Measurements from ENCODE around the gene MAST4. TPM values are rescaled to one million over a fixed set of nuclear protein-coding genes. Genes with fewer than 3 reads are reported as not detected.

The MAST4 gene
- total RNA-seq, 1 donor, result 23.2 TPM

- TF ChIP-seq CTCF (IDR thresholded peaks at IDR 0.05; ENCODE audit: insufficient read depth, low read length), result no peak
- H3K4me3 ChIP-seq (ENCODE audit: low read depth, low read length), result no peak overlapping the region
- no peak for DNase-seq (ENCODE audit: low read depth)
These were observed 6.4 kb downstream of the MAST4 start for GRCh38 chr5:66602621-66603020.

GRCh38 chr5:66603164-66603563 is 7.0 kb downstream of the MAST4 start:
- DNase-seq (ENCODE audit: low read depth), result no peak
- H3K4me3 ChIP-seq (ENCODE audit: low read depth, low read length), result no peak overlapping the region
- TF ChIP-seq CTCF (IDR thresholded peaks at IDR 0.05; ENCODE audit: insufficient read depth, low read length), result no peak

GRCh38 chr5:66603881-66604280 is 7.7 kb downstream of the MAST4 start:
- DNase-seq (ENCODE audit: low read depth), result no peak
- no peak overlapping the region for H3K4me3 ChIP-seq (ENCODE audit: low read depth, low read length)
- TF ChIP-seq CTCF (IDR thresholded peaks at IDR 0.05; ENCODE audit: insufficient read depth, low read length), result no peak

- no peak for DNase-seq (ENCODE audit: low read depth)
- TF ChIP-seq CTCF (IDR thresholded peaks at IDR 0.05; ENCODE audit: insufficient read depth, low read length), result no peak
- H3K4me3 ChIP-seq (ENCODE audit: low read depth, low read length), result no peak overlapping the region
These were observed 10.5 kb downstream of the MAST4 start for GRCh38 chr5:66606713-66607112.

- no peak overlapping the region for H3K4me3 ChIP-seq (ENCODE audit: low read depth, low read length)
- no peak for TF ChIP-seq CTCF (IDR thresholded peaks at IDR 0.05; ENCODE audit: insufficient read depth, low read length)
- DNase-seq (ENCODE audit: low read depth), result no peak
These were observed 12.3 kb downstream of the MAST4 start for GRCh38 chr5:66608501-66608900.

- DNase-seq (ENCODE audit: low read depth), result no peak
- no peak for TF ChIP-seq CTCF (IDR thresholded peaks at IDR 0.05; ENCODE audit: insufficient read depth, low read length)
- no peak overlapping the region for H3K4me3 ChIP-seq (ENCODE audit: low read depth, low read length)
These were observed 13.4 kb downstream of the MAST4 start for GRCh38 chr5:66609615-66610014.

- no peak overlapping the region for H3K4me3 ChIP-seq (ENCODE audit: low read depth, low read length)
- TF ChIP-seq CTCF (IDR thresholded peaks at IDR 0.05; ENCODE audit: insufficient read depth, low read length), result no peak
- no peak for DNase-seq (ENCODE audit: low read depth)
These were observed 16.0 kb downstream of the MAST4 start for GRCh38 chr5:66612226-66612625.

Data from fibroblast of the aortic adventitia (primary cell).